Measurements from ENCODE around the gene NTN3.

Gene NTN3

DNA sequence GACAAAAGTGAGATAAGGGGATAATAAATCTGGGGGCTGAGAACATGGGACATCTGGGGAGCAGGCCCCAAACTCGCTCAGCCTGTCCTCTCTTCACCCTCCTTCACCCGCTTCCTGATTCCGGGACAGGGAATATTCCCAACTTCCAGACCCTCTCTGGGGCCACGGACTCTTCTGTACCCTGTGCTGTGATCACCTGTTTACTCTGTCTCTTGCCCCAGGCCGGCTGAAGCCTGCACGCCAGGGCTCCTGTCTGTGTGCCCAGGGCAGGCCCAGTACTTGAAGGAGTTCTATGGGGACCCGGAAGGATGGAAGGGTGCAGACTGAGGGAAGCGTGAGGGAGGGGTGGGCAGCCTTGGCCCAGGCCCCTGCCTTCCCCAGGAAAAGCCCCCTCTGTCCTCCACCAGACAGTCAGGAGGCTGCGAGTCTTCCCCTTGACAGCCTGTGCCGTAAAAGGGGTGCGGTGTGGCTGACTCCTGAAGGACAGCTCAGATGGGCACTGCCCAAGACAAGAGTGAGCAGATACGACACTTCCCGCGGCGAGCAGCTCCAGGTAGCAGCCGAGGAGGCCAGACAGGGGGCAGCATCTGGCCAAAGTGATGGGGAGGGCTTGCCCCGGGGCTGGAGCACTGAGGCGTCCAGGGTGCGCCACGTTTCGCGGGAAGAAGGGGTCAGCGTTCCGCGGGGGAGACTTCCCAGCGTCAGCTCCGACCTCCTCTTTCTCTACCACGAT is 42.9 kb upstream of the NTN3 start:
- peak overlapping the region; percentile 70 for H2BK5ac ChIP-seq (ENCODE audit: low read length)
- peak overlapping the region; percentile 63 for H3K27ac ChIP-seq (replicated peaks; ENCODE audit: low read length)
- no CpG with 5 or more reads among the region's 28 CpGs for WGBS, 2 donors (ENCODE audit: extremely low coverage in 2 of 2, insufficient read length in 2 of 2, insufficient replicate concordance in 1 of 2)

DNA sequence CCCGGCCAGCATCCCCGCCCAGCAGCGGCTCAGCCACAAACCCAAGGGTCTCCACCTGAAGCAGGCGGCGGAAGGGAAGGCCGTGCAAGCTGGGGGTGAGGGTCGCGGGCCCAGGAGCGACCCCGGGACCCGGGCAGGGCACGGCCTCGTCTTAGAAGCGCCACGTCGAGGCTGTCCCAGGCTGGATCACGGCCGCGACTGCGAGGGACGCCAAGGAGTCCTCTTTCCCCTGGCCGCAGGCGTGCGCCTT is 42.4 kb upstream of the NTN3 start:
- peak overlapping the region; percentile 84 for H2BK15ac ChIP-seq (ENCODE audit: low read length)
- no peak overlapping the region for H3K4ac ChIP-seq (ENCODE audit: low read length)
- H2AFZ ChIP-seq (ENCODE audit: low read length) = peak overlapping the region; percentile 98
- no peaks in the 10 kb centered on the region for H3K27me3 ChIP-seq (ENCODE audit: control insufficient read depth in 3 of 3, insufficient read depth in 3 of 3, low read depth in 1 of 3, low read length in 3 of 3)
- peak overlapping the region; percentile 11 for H4K91ac ChIP-seq (ENCODE audit: low read depth, low read length, poor library complexity)
- H3K79me1 ChIP-seq (ENCODE audit: low read depth, low read length) = peaks cover 11% of the 10 kb centered on the region
- no peaks in the 10 kb centered on the region for H3K9me3 ChIP-seq (replicated peaks in 1 of 2; ENCODE audit: control insufficient read depth in 2 of 2, insufficient read depth in 1 of 2, low read depth in 1 of 2, low read length in 2 of 2)
- peak overlapping the region; percentile 94 for H3K4me2 ChIP-seq (ENCODE audit: insufficient read depth, low read length, poor library complexity, severe bottlenecking)
- WGBS, 2 donors (ENCODE audit: extremely low coverage in 2 of 2, insufficient read length in 2 of 2, insufficient replicate concordance in 1 of 2) = no CpG with 5 or more reads among the region's 24 CpGs
- peak overlapping the region; percentile 63 for H3K27ac ChIP-seq (replicated peaks; ENCODE audit: low read length)
- peak overlapping the region; percentile 57 for H3K23ac ChIP-seq (ENCODE audit: low read depth, low read length, poor library complexity)
- peak overlapping the region; percentile 91 for H3K14ac ChIP-seq (ENCODE audit: low read length)
- H2BK5ac ChIP-seq (ENCODE audit: low read length) = peak overlapping the region; percentile 70
- H4K8ac ChIP-seq (ENCODE audit: low read depth, low read length) = no peak overlapping the region
- no peak overlapping the region for H2BK120ac ChIP-seq (ENCODE audit: low read depth, low read length)
- H3K9ac ChIP-seq (ENCODE audit: low read depth, low read length, poor library complexity) = peak overlapping the region; percentile 91
- DNase-seq (ENCODE audit: low spot score) = no peak
- H2BK12ac ChIP-seq (ENCODE audit: low read length) = no peak overlapping the region
- H3K4me1 ChIP-seq (ENCODE audit: control insufficient read depth in 2 of 2, insufficient read depth in 1 of 2, low read depth in 1 of 2, low read length in 2 of 2) = peaks cover 11 to 13% of the 10 kb centered on the region in 2 donors
- peak overlapping the region; percentile 99 for H3K18ac ChIP-seq (ENCODE audit: low read length)
- peak overlapping the region; percentile 83 for H2AK5ac ChIP-seq (ENCODE audit: low read depth, low read length)
- H3K36me3 ChIP-seq (replicated peaks in 1 of 2; ENCODE audit: control insufficient read depth in 2 of 2, insufficient read depth in 2 of 2, low read length in 2 of 2) = peaks cover 19 to 32% of the 10 kb centered on the region in 2 donors
- H3K4me3 ChIP-seq (ENCODE audit: low read length in 2 of 2) = peak overlapping the region; percentile 59 to 79

More for the DNA sequence above, 42.9 kb upstream of the NTN3 start:
- peak overlapping the region; percentile 99 for H3K18ac ChIP-seq (ENCODE audit: low read length)
- peaks cover 11 to 13% of the 10 kb centered on the region in 2 donors for H3K4me1 ChIP-seq (ENCODE audit: control insufficient read depth in 2 of 2, insufficient read depth in 1 of 2, low read depth in 1 of 2, low read length in 2 of 2)
- H2BK12ac ChIP-seq (ENCODE audit: low read length) = no peak overlapping the region
- peak overlapping the region; percentile 91 for H3K9ac ChIP-seq (ENCODE audit: low read depth, low read length, poor library complexity)
- peak overlapping the region; percentile 98 for H2AFZ ChIP-seq (ENCODE audit: low read length)
- peak overlapping the region; percentile 57 for H3K23ac ChIP-seq (ENCODE audit: low read depth, low read length, poor library complexity)
- H2BK120ac ChIP-seq (ENCODE audit: low read depth, low read length) = no peak overlapping the region
- H3K79me1 ChIP-seq (ENCODE audit: low read depth, low read length) = peaks cover 11% of the 10 kb centered on the region
- no peak overlapping the region for H3K4ac ChIP-seq (ENCODE audit: low read length)
- H2BK15ac ChIP-seq (ENCODE audit: low read length) = peak overlapping the region; percentile 84
- H3K4me3 ChIP-seq (ENCODE audit: low read length in 2 of 2) = peak overlapping the region; percentile 59 to 79
- H3K14ac ChIP-seq (ENCODE audit: low read length) = peak overlapping the region; percentile 91
- peak overlapping the region; percentile 94 for H3K4me2 ChIP-seq (ENCODE audit: insufficient read depth, low read length, poor library complexity, severe bottlenecking)
- no peak for DNase-seq (ENCODE audit: low spot score)
- peak overlapping the region; percentile 11 for H4K91ac ChIP-seq (ENCODE audit: low read depth, low read length, poor library complexity)
- H4K8ac ChIP-seq (ENCODE audit: low read depth, low read length) = no peak overlapping the region
- H3K36me3 ChIP-seq (replicated peaks in 1 of 2; ENCODE audit: control insufficient read depth in 2 of 2, insufficient read depth in 2 of 2, low read length in 2 of 2) = peaks cover 14 to 27% of the 10 kb centered on the region in 2 donors
- no peaks in the 10 kb centered on the region for H3K9me3 ChIP-seq (replicated peaks in 1 of 2; ENCODE audit: control insufficient read depth in 2 of 2, insufficient read depth in 1 of 2, low read depth in 1 of 2, low read length in 2 of 2)
- H2AK5ac ChIP-seq (ENCODE audit: low read depth, low read length) = peak overlapping the region; percentile 83
- no peaks in the 10 kb centered on the region for H3K27me3 ChIP-seq (ENCODE audit: control insufficient read depth in 3 of 3, insufficient read depth in 3 of 3, low read depth in 1 of 3, low read length in 3 of 3)

DNA sequence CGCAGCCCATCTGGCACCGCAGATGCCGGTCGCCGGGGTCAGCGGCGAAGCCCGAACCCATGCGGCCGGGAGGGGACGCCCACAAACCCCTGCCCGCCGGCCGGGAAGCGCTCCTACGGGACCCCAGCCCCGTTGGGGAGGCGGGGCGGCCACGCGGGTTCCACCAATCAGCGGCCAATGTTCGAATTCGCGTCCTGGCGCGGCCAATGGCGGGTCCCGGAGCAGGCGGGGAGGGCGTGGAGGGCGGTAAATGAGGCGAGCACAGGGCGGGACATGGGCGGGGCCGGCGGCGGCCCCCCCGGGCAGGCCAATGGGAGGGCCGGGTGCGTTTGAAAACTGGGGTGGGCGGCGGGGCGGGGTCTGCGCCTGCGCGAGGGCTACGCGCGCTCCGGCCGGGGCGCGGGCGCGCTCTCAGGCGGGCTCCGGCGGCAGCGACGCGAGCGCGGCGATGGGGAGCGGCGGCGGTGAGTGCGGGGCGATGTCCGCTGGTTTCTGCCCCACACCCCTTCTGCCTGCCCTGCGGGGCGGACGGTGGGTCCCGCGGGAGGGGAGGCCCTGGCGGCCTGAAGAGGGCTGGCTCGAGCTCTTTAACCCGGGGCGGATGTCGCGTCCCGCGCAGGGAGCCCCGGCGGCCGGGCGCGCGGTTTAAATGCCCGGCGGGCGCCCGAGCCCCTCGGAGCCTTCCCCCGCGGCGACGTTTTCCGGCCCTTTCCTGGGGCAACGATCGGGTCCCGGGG is 41.9 kb upstream of the NTN3 start, which contains the start of gene CCNF:
Gene CCNF (plus strand): TSS at position 414 of the 737 bp plus-strand sequence. CDS start 35 bp downstream, at position 449.
- no CpG with 5 or more reads among the region's 103 CpGs for WGBS, 2 donors (ENCODE audit: extremely low coverage in 2 of 2, insufficient read length in 2 of 2, insufficient replicate concordance in 1 of 2)
- peak within 1 kb of the TSS; percentile 66 for H3K23ac ChIP-seq (ENCODE audit: low read depth, low read length, poor library complexity)
- H3K4me2 ChIP-seq (ENCODE audit: insufficient read depth, low read length, poor library complexity, severe bottlenecking) = peak within 1 kb of the TSS; percentile 94
- no peaks in the 10 kb centered on the region for H3K27me3 ChIP-seq (ENCODE audit: control insufficient read depth in 3 of 3, insufficient read depth in 3 of 3, low read depth in 1 of 3, low read length in 3 of 3)
- peak within 1 kb of the TSS; percentile 63 for H3K27ac ChIP-seq (replicated peaks; ENCODE audit: low read length)
- no peaks in the 10 kb centered on the region for H3K9me3 ChIP-seq (replicated peaks in 1 of 2; ENCODE audit: control insufficient read depth in 2 of 2, insufficient read depth in 1 of 2, low read depth in 1 of 2, low read length in 2 of 2)
- peak within 1 kb of the TSS; percentile 90 for H2AK5ac ChIP-seq (ENCODE audit: low read depth, low read length)
- H2BK15ac ChIP-seq (ENCODE audit: low read length) = peak within 1 kb of the TSS; percentile 84
- H3K36me3 ChIP-seq (replicated peaks in 1 of 2; ENCODE audit: control insufficient read depth in 2 of 2, insufficient read depth in 2 of 2, low read length in 2 of 2) = peaks cover 21 to 37% of the 10 kb centered on the region in 2 donors
- no peak within 1 kb of the TSS for H2BK12ac ChIP-seq (ENCODE audit: low read length)
- no peak within 1 kb of the TSS for H2BK120ac ChIP-seq (ENCODE audit: low read depth, low read length)
- no peak within 1 kb of the TSS for H4K8ac ChIP-seq (ENCODE audit: low read depth, low read length)
- peak within 1 kb of the TSS; percentile 99 for H3K18ac ChIP-seq (ENCODE audit: low read length)
- H3K14ac ChIP-seq (ENCODE audit: low read length) = peak within 1 kb of the TSS; percentile 91
- peaks cover 11 to 13% of the 10 kb centered on the region in 2 donors for H3K4me1 ChIP-seq (ENCODE audit: control insufficient read depth in 2 of 2, insufficient read depth in 1 of 2, low read depth in 1 of 2, low read length in 2 of 2)
- peaks cover 11% of the 10 kb centered on the region for H3K79me1 ChIP-seq (ENCODE audit: low read depth, low read length)
- H4K91ac ChIP-seq (ENCODE audit: low read depth, low read length, poor library complexity) = peak within 1 kb of the TSS; percentile 11
- peak; percentile 97 for DNase-seq (ENCODE audit: low spot score)
- no peak within 1 kb of the TSS for H3K4ac ChIP-seq (ENCODE audit: low read length)
- H2AFZ ChIP-seq (ENCODE audit: low read length) = peak within 1 kb of the TSS; percentile 98
- H2BK5ac ChIP-seq (ENCODE audit: low read length) = peak within 1 kb of the TSS; percentile 70
- H3K9ac ChIP-seq (ENCODE audit: low read depth, low read length, poor library complexity) = peak within 1 kb of the TSS; percentile 98
- H3K4me3 ChIP-seq (ENCODE audit: low read length in 2 of 2) = peak within 1 kb of the TSS; percentile 81 to 86

Data from neuronal stem cell (in vitro differentiated cells).